Keratinocyte (primary cell): Measurements from ENCODE around the gene TAGLN. TPM values are rescaled to one million over a fixed set of nuclear protein-coding genes. Genes with fewer than 3 reads are reported as not detected.

Experiments
- DNase-seq: peaks from one replicate; pipeline ENCODE4 v3.0.0-alpha.2; 2011; ENCODE audit warnings: low read depth, missing footprints, low spot score
- FAIRE-seq: peaks from 2 replicates; lab custom pipeline; 2011; peaks lifted over from hg19 to GRCh38; lab: Jason Lieb, UNC
- H2AFZ ChIP-seq: 2 replicates; pipeline ENCODE4 v1.6.0; 2012; ENCODE audit warnings: low read length, control low read depth, inconsistent platforms; ENCODE audit not compliant: control insufficient read depth
- H3K27ac ChIP-seq: 2 replicates; pipeline ENCODE4 v1.5.1; 2011; ENCODE audit warnings: low read length; ENCODE audit not compliant: control insufficient read depth, insufficient read depth
- H3K27me3 ChIP-seq: 3 replicates; pipeline ENCODE4 v1.6.0; 2011; ENCODE audit warnings: low read length; ENCODE audit not compliant: control insufficient read depth, insufficient read depth; ENCODE audit errors: extremely low read depth
- H3K36me3 ChIP-seq, 2 experiments: 2 replicates in 1 of 2; 3 replicates in 1 of 2; pipeline ENCODE4 v1.5.1; 2011; ENCODE audit warnings: low read length in 2 of 2, mild to moderate bottlenecking in 1 of 2; ENCODE audit not compliant: control insufficient read depth in 2 of 2, insufficient read depth in 2 of 2; ENCODE audit errors: extremely low read depth in 1 of 2
- H3K4me1 ChIP-seq: 3 replicates; pipeline ENCODE4 v1.5.1; 2011; ENCODE audit warnings: low read length; ENCODE audit not compliant: control insufficient read depth, insufficient read depth; ENCODE audit errors: extremely low read depth
- H3K4me2 ChIP-seq: 3 replicates; pipeline ENCODE4 v1.6.0; 2011; ENCODE audit warnings: low read depth, low read length; ENCODE audit not compliant: control insufficient read depth, insufficient read depth; ENCODE audit errors: extremely low read depth
- H3K4me3 ChIP-seq, 3 experiments: fragments of 200-600 bp in 1 of 3; sonication (generic) in 1 of 3; 2 replicates in 2 of 3; 3 replicates in 1 of 3; pipeline ENCODE4 v1.5.1; 2011 to 2016; ENCODE audit warnings: low read length in 3 of 3, mild to moderate bottlenecking in 3 of 3, control low read depth in 2 of 3, inconsistent platforms in 1 of 3, low read depth in 1 of 3, mixed read lengths in 1 of 3, mixed run types in 1 of 3, moderate library complexity in 1 of 3; ENCODE audit not compliant: control insufficient read depth in 2 of 3, insufficient read depth in 2 of 3; ENCODE audit errors: extremely low read depth in 1 of 3
- H3K79me2 ChIP-seq: 2 replicates; pipeline ENCODE4 v1.6.0; 2012; ENCODE audit warnings: low read length; ENCODE audit not compliant: control insufficient read depth, insufficient read depth
- H3K9ac ChIP-seq: 3 replicates; pipeline ENCODE4 v1.6.0; 2011; ENCODE audit warnings: low read length; ENCODE audit not compliant: control insufficient read depth, insufficient read depth; ENCODE audit errors: extremely low read depth
- H3K9me1 ChIP-seq: 3 replicates; pipeline ENCODE4 v1.6.0; 2011; ENCODE audit warnings: low read length; ENCODE audit not compliant: control insufficient read depth, insufficient read depth; ENCODE audit errors: extremely low read depth
- H3K9me3 ChIP-seq: 2 replicates; pipeline ENCODE4 v1.5.1; 2012; ENCODE audit warnings: low read depth, low read length; ENCODE audit not compliant: control insufficient read depth
- H4K20me1 ChIP-seq: 3 replicates; pipeline ENCODE4 v1.6.0; 2011; ENCODE audit warnings: low read length; ENCODE audit not compliant: control insufficient read depth, insufficient read depth; ENCODE audit errors: extremely low read depth
- EZH2 ChIP-seq: IDR thresholded peaks from one replicate; pipeline ENCODE4 v1.6.1; 2012; ENCODE audit warnings: inconsistent platforms, mild to moderate bottlenecking, low read length, moderate library complexity
- dilution Hi-C: fragments of 300-500 bp; cut with MboI; formaldehyde crosslinking; loops from one replicate; pipeline ENCODE4 v1.7.0; 2020; ENCODE audit warnings: low sequenced_read_pairs; ENCODE audit not compliant: extremely low pct_ligation_motif_present
- polyA plus RNA-seq, 5 experiments: library from polyadenylated mRNA; depleted of rRNA in 3 of 5; stranded (reverse) in 3 of 5; stranded (forward) in 1 of 5; unstranded in 1 of 5; fragments of >200 nt; gene quantifications; 1 replicate in 1 of 5; 2 replicates in 3 of 5; 3 replicates in 1 of 5; pipeline versions ENCODE4 v1.2.1 to v1.2.3, GENCODE V29; 2011 to 2012; ENCODE audit warnings: missing spikeins in 2 of 5, low read depth in 1 of 5, low replicate concordance in 1 of 5
- TF ChIP-seq, protein P1 (sequence below), 3 experiments: IDR thresholded peaks in 1 of 3; conservative IDR thresholded peaks in 1 of 3; optimal IDR thresholded peaks in 1 of 3; 2 replicates in 2 of 3; 3 replicates in 1 of 3; pipeline versions ENCODE3 to v1.5.1; 2011; ENCODE audit warnings: low read length in 3 of 3, mild to moderate bottlenecking in 3 of 3, moderate library complexity in 2 of 3, control low read depth in 1 of 3, inconsistent platforms in 1 of 3; ENCODE audit not compliant: insufficient read depth in 2 of 3; ENCODE audit errors: extremely low read depth in 1 of 3

TAGLN gene
- polyA plus RNA-seq, 1 donor (not counting 4 experiments of a cell fraction or from before 2014, with no cell fraction given): 26.6 TPM

DNA sequence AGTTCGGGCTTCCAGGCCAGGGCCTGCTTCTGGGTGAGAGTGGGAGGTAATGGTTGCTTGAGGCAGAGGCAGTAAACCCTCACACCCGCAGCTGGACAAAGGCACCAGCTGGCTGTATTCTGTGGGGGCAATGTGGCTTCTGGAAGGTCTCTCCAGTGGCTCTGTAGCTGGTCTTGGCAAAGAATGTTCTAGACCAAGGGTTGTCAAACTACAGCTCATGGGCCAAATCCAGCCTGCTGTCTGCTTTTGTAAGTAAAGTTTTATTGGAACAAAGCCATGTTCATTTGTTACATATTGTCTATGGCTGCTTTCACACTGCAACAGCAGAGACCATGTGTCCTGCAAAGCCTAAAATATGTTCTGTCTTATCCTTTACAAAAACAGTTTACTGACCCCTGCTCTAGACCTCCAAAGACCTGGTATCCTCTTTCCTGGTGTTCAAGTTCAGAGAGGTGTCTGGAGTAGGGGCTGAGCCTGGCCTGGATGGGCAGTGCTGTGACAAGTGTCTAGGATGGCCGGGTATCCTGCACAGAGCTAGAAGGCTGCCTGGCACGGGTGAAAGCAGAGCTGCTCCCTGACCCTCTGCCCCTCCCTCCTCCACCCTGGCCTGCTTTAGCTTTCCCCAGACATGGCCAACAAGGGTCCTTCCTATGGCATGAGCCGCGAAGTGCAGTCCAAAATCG is 3.4 kb downstream of the TAGLN start:
- Histone ChIP-seq H3K36me3 (peaks cover 7 to 9% of the 10 kb centered on the region in 2 experiments), H4K20me1 (no peaks in the 10 kb centered on the region), H3K9me1 (no peaks in the 10 kb centered on the region), H3K4me1 (peaks cover 8% of the 10 kb centered on the region), H3K27ac (no peak overlapping the region), H3K4me2 (no peak overlapping the region), H3K9ac (no peak overlapping the region), H3K27me3 (no peaks in the 10 kb centered on the region), H3K79me2 (no peaks in the 10 kb centered on the region), H2AFZ (no peak overlapping the region), H3K9me3 (no peaks in the 10 kb centered on the region), H3K4me3 (no peak overlapping the region)
- FAIRE-seq (no peak), DNase-seq (no peak)
- TF ChIP-seq, protein P1, sequence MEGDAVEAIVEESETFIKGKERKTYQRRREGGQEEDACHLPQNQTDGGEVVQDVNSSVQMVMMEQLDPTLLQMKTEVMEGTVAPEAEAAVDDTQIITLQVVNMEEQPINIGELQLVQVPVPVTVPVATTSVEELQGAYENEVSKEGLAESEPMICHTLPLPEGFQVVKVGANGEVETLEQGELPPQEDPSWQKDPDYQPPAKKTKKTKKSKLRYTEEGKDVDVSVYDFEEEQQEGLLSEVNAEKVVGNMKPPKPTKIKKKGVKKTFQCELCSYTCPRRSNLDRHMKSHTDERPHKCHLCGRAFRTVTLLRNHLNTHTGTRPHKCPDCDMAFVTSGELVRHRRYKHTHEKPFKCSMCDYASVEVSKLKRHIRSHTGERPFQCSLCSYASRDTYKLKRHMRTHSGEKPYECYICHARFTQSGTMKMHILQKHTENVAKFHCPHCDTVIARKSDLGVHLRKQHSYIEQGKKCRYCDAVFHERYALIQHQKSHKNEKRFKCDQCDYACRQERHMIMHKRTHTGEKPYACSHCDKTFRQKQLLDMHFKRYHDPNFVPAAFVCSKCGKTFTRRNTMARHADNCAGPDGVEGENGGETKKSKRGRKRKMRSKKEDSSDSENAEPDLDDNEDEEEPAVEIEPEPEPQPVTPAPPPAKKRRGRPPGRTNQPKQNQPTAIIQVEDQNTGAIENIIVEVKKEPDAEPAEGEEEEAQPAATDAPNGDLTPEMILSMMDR (optimal IDR thresholded peaks at IDR 0.05 in 1 of 3, IDR thresholded peaks at IDR 0.05 in 1 of 3, conservative IDR thresholded peaks at IDR 0.05 in 1 of 3; ENCODE audit: extremely low read depth in 1 of 3, insufficient read depth in 2 of 3, low read length in 3 of 3): no peak
- TF ChIP-seq EZH2: no peak
- dilution Hi-C loops: no loop called here

DNA sequence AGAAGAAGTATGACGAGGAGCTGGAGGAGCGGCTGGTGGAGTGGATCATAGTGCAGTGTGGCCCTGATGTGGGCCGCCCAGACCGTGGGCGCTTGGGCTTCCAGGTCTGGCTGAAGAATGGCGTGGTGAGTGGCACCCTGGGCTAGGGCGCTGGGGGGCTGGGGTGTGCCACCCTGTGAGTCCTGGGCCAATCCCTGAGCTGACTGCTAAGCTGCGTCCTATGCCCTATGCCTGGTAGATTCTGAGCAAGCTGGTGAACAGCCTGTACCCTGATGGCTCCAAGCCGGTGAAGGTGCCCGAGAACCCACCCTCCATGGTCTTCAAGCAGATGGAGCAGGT is 3.9 kb downstream of the TAGLN start:
- no peak overlapping the region for H2AFZ ChIP-seq
- peaks cover 8% of the 10 kb centered on the region for H3K4me1 ChIP-seq
- H3K4me3 ChIP-seq: no peak overlapping the region
- DNase-seq (no peak), FAIRE-seq (no peak)
- H3K9me1 ChIP-seq: no peaks in the 10 kb centered on the region
- H3K9me3 ChIP-seq: no peaks in the 10 kb centered on the region
- H3K27ac ChIP-seq: no peak overlapping the region
- no peaks in the 10 kb centered on the region for H3K79me2 ChIP-seq
- no peak overlapping the region for H3K4me2 ChIP-seq
- peaks cover 7 to 9% of the 10 kb centered on the region in 2 experiments for H3K36me3 ChIP-seq
- no peak overlapping the region for H3K9ac ChIP-seq
- no peaks in the 10 kb centered on the region for H3K27me3 ChIP-seq
- H4K20me1 ChIP-seq: no peaks in the 10 kb centered on the region
- TF ChIP-seq, protein P1 (optimal IDR thresholded peaks at IDR 0.05 in 1 of 3, IDR thresholded peaks at IDR 0.05 in 1 of 3, conservative IDR thresholded peaks at IDR 0.05 in 1 of 3; ENCODE audit: extremely low read depth in 1 of 3, insufficient read depth in 2 of 3, low read length in 3 of 3): no peak
- TF ChIP-seq EZH2: no peak
- dilution Hi-C loops: no loop called here
